Activated naive CD8-positive, alpha-beta T cell treated with anti-CD3 and anti-CD28 coated beads for 36 hours (primary cell): ENCODE results near the gene SENP5. TPM values are rescaled to one million over a fixed set of nuclear protein-coding genes. Genes with fewer than 3 reads are reported as not detected.

Experiments
- DNase-seq: peaks from one replicate; pipeline ENCODE4 v3.0.0; 2021
- H3K27ac Mint-ChIP-seq: one replicate; pipeline ENCODE4 v1.8.0; 2022; ENCODE audit warnings: mild to moderate bottlenecking, moderate library complexity, mixed read lengths
- H3K27me3 Mint-ChIP-seq: one replicate; pipeline ENCODE4 v1.8.0; 2022; ENCODE audit warnings: mild to moderate bottlenecking, mixed read lengths
- H3K36me3 Mint-ChIP-seq: one replicate; pipeline ENCODE4 v1.8.0; 2021; ENCODE audit warnings: mild to moderate bottlenecking, mixed read lengths
- H3K4me1 Mint-ChIP-seq: one replicate; pipeline ENCODE4 v1.8.0; 2021; ENCODE audit warnings: mixed read lengths
- H3K4me3 Mint-ChIP-seq: one replicate; pipeline ENCODE4 v1.8.0; 2022; ENCODE audit warnings: mild to moderate bottlenecking, moderate library complexity, mixed read lengths
- H3K9me3 Mint-ChIP-seq: one replicate; pipeline ENCODE4 v1.8.0; 2022; ENCODE audit warnings: mixed read lengths
- total RNA-seq, 2 experiments: library from RNA; stranded (reverse); gene quantifications; one replicate each; pipeline ENCODE4 v1.2.3, GENCODE V29; 2021

Gene SENP5
- total RNA-seq, 2 experiments from 2014 or later, result 28.1 to 31.9 TPM

GRCh38 chr3:196915375-196915774 is 47.7 kb downstream of the SENP5 start:
- no peaks in the 10 kb centered on the region for H3K4me1 Mint-ChIP-seq
- peaks cover 31% of the 10 kb centered on the region for H3K36me3 Mint-ChIP-seq
- no peaks in the 10 kb centered on the region for H3K27me3 Mint-ChIP-seq
- peaks cover 3% of the 10 kb centered on the region for H3K9me3 Mint-ChIP-seq
- no peak for DNase-seq
- no peak overlapping the region for H3K4me3 Mint-ChIP-seq
- H3K27ac Mint-ChIP-seq, result no peak overlapping the region

DNA sequence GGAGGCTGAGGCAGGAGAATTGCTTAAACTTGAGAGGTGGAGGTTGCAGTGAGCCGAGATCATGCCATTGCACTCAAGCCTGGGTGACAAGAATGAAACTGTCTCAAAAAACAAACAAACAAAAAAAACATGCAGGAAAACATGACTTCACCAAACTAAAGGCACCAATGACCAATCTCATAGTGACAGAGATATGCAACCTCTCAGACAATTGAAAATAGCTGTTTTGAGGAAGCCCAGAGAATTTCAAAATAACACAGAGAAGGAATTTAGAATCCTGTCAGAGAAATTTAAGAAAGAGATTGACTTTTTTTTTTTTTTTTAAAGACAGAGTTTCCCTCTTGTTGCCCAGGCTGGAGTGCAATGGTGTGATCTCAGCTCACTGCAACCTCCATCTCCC is 48.5 kb downstream of the SENP5 start:
- Mint-ChIP-seq H3K9me3 (peaks cover 3% of the 10 kb centered on the region), H3K4me3 (no peak overlapping the region), H3K27me3 (no peaks in the 10 kb centered on the region), H3K27ac (no peak overlapping the region), H3K36me3 (peaks cover 32% of the 10 kb centered on the region), H3K4me1 (no peaks in the 10 kb centered on the region)
- DNase-seq, result no peak

- Mint-ChIP-seq H3K27me3 (no peaks in the 10 kb centered on the region), H3K9me3 (peaks cover 3% of the 10 kb centered on the region), H3K4me3 (no peak overlapping the region), H3K27ac (no peak overlapping the region), H3K36me3 (peaks cover 33% of the 10 kb centered on the region), H3K4me1 (no peaks in the 10 kb centered on the region)
- no peak for DNase-seq
Measured at GRCh38 chr3:196916995-196917394, 49.3 kb downstream of the SENP5 start.

GRCh38 chr3:196918968-196919367 is 51.2 kb downstream of the SENP5 start:
- no peak for DNase-seq
- Mint-ChIP-seq H3K4me3 (no peak overlapping the region), H3K27me3 (no peaks in the 10 kb centered on the region), H3K4me1 (no peaks in the 10 kb centered on the region), H3K27ac (no peak overlapping the region), H3K9me3 (peaks cover 3% of the 10 kb centered on the region), H3K36me3 (peaks cover 28% of the 10 kb centered on the region)

- Mint-ChIP-seq H3K4me3 (no peak overlapping the region), H3K27ac (no peak overlapping the region), H3K36me3 (peaks cover 15% of the 10 kb centered on the region), H3K4me1 (no peaks in the 10 kb centered on the region), H3K9me3 (peaks cover 3% of the 10 kb centered on the region), H3K27me3 (no peaks in the 10 kb centered on the region)
- DNase-seq, result no peak
Measured at GRCh38 chr3:196920733-196921132, 53.0 kb downstream of the SENP5 start.

GRCh38 chr3:196927571-196928453 is 60.1 kb downstream of the SENP5 start:
- no peaks in the 10 kb centered on the region for H3K9me3 Mint-ChIP-seq
- H3K4me3 Mint-ChIP-seq, result no peak overlapping the region
- no peaks in the 10 kb centered on the region for H3K27me3 Mint-ChIP-seq
- H3K36me3 Mint-ChIP-seq, result peaks cover 5% of the 10 kb centered on the region
- H3K27ac Mint-ChIP-seq, result no peak overlapping the region
- H3K4me1 Mint-ChIP-seq, result no peaks in the 10 kb centered on the region
- DNase-seq, result no peak

GRCh38 chr3:196931157-196931556 is 63.4 kb downstream of the SENP5 start:
- H3K4me3 Mint-ChIP-seq, result no peak overlapping the region
- no peak overlapping the region for H3K27ac Mint-ChIP-seq
- DNase-seq, result no peak
- no peaks in the 10 kb centered on the region for H3K9me3 Mint-ChIP-seq
- H3K27me3 Mint-ChIP-seq, result no peaks in the 10 kb centered on the region
- H3K36me3 Mint-ChIP-seq, result peaks cover 11% of the 10 kb centered on the region
- H3K4me1 Mint-ChIP-seq, result no peaks in the 10 kb centered on the region

GRCh38 chr3:196931828-196932587 is 64.3 kb downstream of the SENP5 start:
- no peaks in the 10 kb centered on the region for H3K4me1 Mint-ChIP-seq
- no peak overlapping the region for H3K4me3 Mint-ChIP-seq
- H3K36me3 Mint-ChIP-seq, result peaks cover 19% of the 10 kb centered on the region
- no peak for DNase-seq
- H3K27ac Mint-ChIP-seq, result peak overlapping the region; percentile 79
- H3K9me3 Mint-ChIP-seq, result no peaks in the 10 kb centered on the region
- no peaks in the 10 kb centered on the region for H3K27me3 Mint-ChIP-seq

GRCh38 chr3:196932600-196932999 is 64.9 kb downstream of the SENP5 start:
- DNase-seq, result no peak
- no peaks in the 10 kb centered on the region for H3K27me3 Mint-ChIP-seq
- no peak overlapping the region for H3K27ac Mint-ChIP-seq
- no peaks in the 10 kb centered on the region for H3K9me3 Mint-ChIP-seq
- peaks cover 25% of the 10 kb centered on the region for H3K36me3 Mint-ChIP-seq
- peaks cover 4% of the 10 kb centered on the region for H3K4me1 Mint-ChIP-seq
- no peak overlapping the region for H3K4me3 Mint-ChIP-seq

DNA sequence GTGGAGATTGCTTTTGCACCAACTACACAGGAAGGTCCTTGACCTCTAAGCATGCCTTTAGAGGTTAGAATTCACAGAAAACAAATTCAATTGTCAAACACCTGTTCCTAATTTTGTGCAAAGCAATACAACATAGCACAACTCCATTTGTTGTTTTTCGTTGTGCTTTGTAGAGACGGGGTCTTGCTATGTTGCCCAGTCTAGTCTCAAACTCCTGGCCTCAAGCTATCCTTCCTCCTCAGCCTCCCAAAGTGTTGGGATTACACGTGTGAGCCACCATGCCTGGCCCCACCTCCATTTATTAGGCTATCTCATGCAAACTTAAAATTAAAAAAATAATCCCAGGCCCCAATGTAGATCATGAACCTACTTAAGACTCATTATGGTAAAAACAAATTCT is 68.6 kb downstream of the SENP5 start:
- no peaks in the 10 kb centered on the region for H3K27me3 Mint-ChIP-seq
- no peak for DNase-seq
- no peaks in the 10 kb centered on the region for H3K9me3 Mint-ChIP-seq
- H3K4me3 Mint-ChIP-seq, result no peak overlapping the region
- peaks cover 49% of the 10 kb centered on the region for H3K36me3 Mint-ChIP-seq
- H3K27ac Mint-ChIP-seq, result peak overlapping the region; percentile 16
- peaks cover 27% of the 10 kb centered on the region for H3K4me1 Mint-ChIP-seq

DNA sequence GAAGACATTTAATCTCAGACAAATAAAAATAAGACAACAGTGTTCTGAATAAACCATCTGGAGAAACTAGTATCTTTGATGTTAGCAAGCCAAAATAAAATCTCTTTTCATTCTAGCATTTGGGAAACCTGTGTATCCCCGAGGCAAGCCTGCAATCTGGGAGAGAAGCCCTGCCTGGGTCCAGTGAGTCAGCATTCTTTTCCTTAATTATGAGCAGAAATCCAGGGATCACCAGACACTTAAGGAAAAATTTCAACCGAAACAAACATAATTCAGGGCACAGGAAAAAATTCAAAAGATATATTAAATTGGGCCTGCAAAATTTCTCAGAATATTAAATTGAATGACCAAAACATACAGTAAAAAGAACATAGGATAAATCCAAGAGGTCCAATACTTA is 70.4 kb downstream of the SENP5 start:
- Mint-ChIP-seq H3K36me3 (peaks cover 55% of the 10 kb centered on the region), H3K27me3 (peaks cover 4% of the 10 kb centered on the region), H3K4me1 (peaks cover 29% of the 10 kb centered on the region), H3K27ac (peak overlapping the region; percentile 71), H3K4me3 (no peak overlapping the region), H3K9me3 (no peaks in the 10 kb centered on the region)
- no peak for DNase-seq

DNA sequence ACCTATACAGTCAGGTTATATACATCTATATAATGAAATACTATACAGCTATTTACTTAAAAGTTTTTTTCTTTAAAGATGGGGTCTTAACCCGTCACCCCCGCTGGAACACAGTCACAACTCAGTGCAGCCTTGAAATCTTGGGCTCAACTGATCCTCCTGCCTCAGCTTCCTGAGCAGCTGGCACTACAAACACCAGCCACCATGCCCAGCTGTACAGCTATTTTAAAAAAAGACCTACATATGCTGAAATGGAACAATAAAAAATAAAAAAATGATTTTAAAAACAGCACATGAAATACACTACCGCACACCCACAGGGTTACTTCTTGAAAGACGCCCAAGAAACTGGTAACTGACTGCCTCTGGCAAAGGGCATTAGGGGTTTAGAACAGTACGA is 70.9 kb downstream of the SENP5 start:
- no peak for DNase-seq
- Mint-ChIP-seq H3K4me3 (no peak overlapping the region), H3K27ac (peak overlapping the region; percentile 57), H3K36me3 (peaks cover 59% of the 10 kb centered on the region), H3K9me3 (no peaks in the 10 kb centered on the region), H3K4me1 (peaks cover 32% of the 10 kb centered on the region), H3K27me3 (peaks cover 4% of the 10 kb centered on the region)

DNA sequence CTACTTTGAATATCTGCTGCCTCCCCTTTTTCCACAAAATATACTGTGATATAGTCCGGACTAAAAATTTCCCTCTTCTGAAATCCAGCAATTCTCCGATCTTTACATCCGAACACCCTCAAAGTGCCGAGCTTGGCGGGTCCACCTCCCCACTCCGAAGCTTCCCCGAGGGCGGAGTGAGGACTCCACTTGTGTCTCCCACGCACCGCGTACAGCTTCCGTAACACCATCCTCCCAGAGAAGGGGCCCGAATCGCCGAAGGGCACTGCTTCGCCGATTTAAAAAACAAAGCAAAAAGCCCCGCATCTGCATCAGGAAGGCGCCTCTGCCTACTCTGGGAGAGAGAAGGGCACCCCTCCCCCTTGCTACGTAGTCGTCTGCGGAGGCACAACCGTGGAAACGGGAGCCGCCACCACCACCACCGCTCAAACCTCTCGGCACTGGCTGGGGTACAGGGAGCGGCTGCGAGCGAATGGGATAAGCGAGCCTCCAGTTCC is 74.1 kb downstream of the SENP5 start:
- Mint-ChIP-seq H3K4me1 (peaks cover 47% of the 10 kb centered on the region), H3K4me3 (peak overlapping the region; percentile 100), H3K27ac (peak overlapping the region; percentile 97), H3K9me3 (no peaks in the 10 kb centered on the region), H3K36me3 (peaks cover 62% of the 10 kb centered on the region), H3K27me3 (peaks cover 4% of the 10 kb centered on the region)
- DNase-seq, result peak; percentile 68

DNA sequence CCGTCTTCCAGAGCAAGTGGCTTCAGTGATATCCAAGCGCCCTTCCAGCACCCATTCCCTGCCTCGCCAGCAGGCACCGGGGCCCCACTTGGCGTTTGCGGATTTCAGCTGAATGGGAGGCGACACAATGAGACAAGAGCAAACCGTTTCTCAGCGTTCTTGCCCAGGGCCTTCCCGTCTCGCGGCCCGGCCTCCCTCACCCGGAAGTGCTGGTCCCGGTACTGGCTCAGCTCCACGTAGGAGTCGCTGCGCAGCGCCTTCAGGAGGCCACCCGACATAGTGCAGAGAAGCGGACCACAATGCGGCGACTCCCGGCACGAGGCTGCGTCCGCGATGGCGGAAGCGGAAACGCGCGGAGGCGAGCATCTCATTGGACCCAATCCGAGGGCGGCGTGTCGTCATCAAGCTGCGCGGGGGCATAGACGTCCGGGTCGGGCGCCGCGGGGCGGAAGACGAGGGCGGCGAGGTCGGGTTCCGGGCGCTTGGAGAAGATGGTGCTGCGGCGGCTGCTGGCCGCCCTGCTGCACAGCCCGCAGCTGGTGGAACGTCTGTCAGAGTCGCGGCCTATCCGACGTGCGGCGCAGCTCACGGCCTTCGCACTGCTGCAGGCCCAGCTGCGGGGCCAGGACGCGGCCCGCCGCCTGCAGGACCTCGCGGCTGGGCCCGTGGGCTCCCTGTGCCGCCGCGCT is 74.7 kb downstream of the SENP5 start, which contains the start of gene NCBP2:
Gene NCBP2, minus strand, starts transcription at position 303 of the 689 bp plus-strand sequence. Its CDS starts 25 bp downstream, at position 278.
- DNase-seq, result peak; percentile 100
- no peaks in the 10 kb centered on the region for H3K9me3 Mint-ChIP-seq
- peaks cover 4% of the 10 kb centered on the region for H3K27me3 Mint-ChIP-seq
- H3K4me3 Mint-ChIP-seq, result peak within 1 kb of the TSS; percentile 100
- H3K4me1 Mint-ChIP-seq, result peaks cover 45% of the 10 kb centered on the region
- H3K36me3 Mint-ChIP-seq, result peaks cover 56% of the 10 kb centered on the region
- peak within 1 kb of the TSS; percentile 97 for H3K27ac Mint-ChIP-seq

DNA sequence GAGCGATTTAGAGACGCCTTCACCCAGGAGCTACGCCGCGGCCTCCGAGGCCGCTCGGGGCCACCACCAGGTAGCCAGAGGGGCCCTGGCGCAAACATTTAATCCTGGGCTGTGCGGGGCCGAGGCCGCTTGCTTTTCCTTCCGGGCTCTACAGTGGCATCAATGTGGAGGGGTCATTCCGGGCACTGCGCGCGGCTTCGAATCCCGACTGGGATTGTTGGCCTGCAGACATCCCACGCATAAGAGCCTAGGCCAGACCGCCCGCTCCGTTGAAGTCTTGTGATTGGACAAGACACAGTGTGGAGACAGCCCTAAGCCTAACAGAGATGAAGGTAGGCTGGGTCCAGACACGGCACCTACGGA is 75.2 kb downstream of the SENP5 start:
- DNase-seq, result peak; percentile 32
- H3K4me3 Mint-ChIP-seq, result peak overlapping the region; percentile 100
- peaks cover 50% of the 10 kb centered on the region for H3K36me3 Mint-ChIP-seq
- H3K27ac Mint-ChIP-seq, result peak overlapping the region; percentile 90
- peaks cover 4% of the 10 kb centered on the region for H3K27me3 Mint-ChIP-seq
- no peaks in the 10 kb centered on the region for H3K9me3 Mint-ChIP-seq
- peaks cover 41% of the 10 kb centered on the region for H3K4me1 Mint-ChIP-seq
